Gastrocnemius medialis (tissue), 4 donors: Measurements from ENCODE around the gene PWWP2B.

Experiments used
- CTCF ChIP-seq, 5 experiments: fragments of 450-650 bp in 3 of 5; fragments of 200-600 bp in 2 of 5; sonication (generic) in 2 of 5; IDR thresholded peaks in 4 of 5; conservative IDR thresholded peaks in 1 of 5; 1 replicate in 4 of 5; 2 replicates in 1 of 5; pipeline ENCODE4 v1.5.1; 2016 to 2019; ENCODE audit warnings: antibody characterized with exemption in 5 of 5, mild to moderate bottlenecking in 3 of 5, moderate library complexity in 3 of 5
- POLR2A ChIP-seq, 2 donors: fragments of 450-650 bp; IDR thresholded peaks; one replicate each; pipeline ENCODE4 v1.6.1; 2017; ENCODE audit warnings: antibody characterized with exemption in 2 of 2, mild to moderate bottlenecking in 2 of 2, moderate library complexity in 2 of 2

GRCh38 chr10:132407846-132408278 lies 10.9 kb downstream of the PWWP2B start:
- no peak for TF ChIP-seq POLR2A (IDR thresholded peaks at IDR 0.05)
- no peak for TF ChIP-seq CTCF (IDR thresholded peaks at IDR 0.05 in 4 of 5, conservative IDR thresholded peaks at IDR 0.05 in 1 of 5)
